ENCODE measurements around the gene KRTAP4-8. TPM values are rescaled to one million over a fixed set of nuclear protein-coding genes. Genes with fewer than 3 reads are reported as not detected.
A peak's percentile ranks its signal among the peaks of the same experiment; 100 is the strongest.

The KRTAP4-8 gene
- total RNA-seq, 1 donor from 2014 or later, result not detected

DNA sequence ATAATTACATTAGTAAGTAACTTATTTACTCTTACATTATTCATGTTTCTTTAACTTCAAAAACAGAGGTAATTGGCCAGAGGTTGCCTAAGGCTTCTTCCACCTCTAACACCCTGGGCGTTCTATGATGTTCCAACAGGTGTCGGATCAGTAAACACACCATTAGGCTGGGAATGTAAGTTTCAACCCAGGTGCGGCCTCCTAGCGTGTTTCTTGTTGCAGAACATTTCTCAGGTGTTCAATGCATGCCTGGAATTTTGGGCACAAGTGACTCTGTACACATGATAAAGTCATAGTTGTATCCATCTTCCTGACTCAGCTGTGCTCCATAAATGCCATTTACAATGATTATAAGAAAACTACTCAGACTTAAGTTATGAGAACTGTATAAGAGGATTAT, 43.9 kb downstream of the KRTAP4-8 start:
- no peak for FAIRE-seq
- H3K36me3 ChIP-seq (ENCODE audit: control insufficient read depth, insufficient read depth, low read length), result no peaks in the 10 kb centered on the region

DNA sequence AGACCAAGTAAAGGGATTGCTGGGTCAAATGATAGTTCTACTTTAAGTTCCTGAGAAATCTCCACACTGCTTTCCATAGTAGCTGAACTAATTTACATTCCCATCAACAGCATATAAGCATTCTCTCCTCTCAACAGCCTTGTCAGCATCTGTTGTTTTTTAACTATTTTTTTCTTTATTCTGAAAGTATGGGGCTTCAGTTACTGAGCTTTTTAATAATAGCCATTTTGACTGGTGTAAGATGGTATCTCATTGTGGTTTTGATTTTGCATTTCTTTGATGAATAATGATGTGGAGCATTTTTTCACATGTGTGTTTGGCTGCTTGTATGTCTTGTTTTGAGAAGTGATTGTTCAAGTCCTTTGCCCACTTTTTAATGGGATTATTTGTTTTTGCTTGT, 45.4 kb downstream of the KRTAP4-8 start:
- H3K27me3 ChIP-seq (ENCODE audit: control insufficient read depth, insufficient read depth, low read length), result no peaks in the 10 kb centered on the region
- no peak for TF ChIP-seq CTCF (IDR thresholded peaks at IDR 0.05; ENCODE audit: insufficient read depth, low read length, severe bottlenecking)
- no peak overlapping the region for H3K4me3 ChIP-seq (ENCODE audit: low read depth, low read length)
- no peak for FAIRE-seq
- H3K36me3 ChIP-seq (ENCODE audit: control insufficient read depth, insufficient read depth, low read length), result no peaks in the 10 kb centered on the region
- DNase-seq (ENCODE audit: low read depth), result no peak

More for the DNA sequence above, 43.9 kb downstream of the KRTAP4-8 start:
- Histone ChIP-seq H3K27me3 (ENCODE audit: control insufficient read depth, insufficient read depth, low read length) (no peaks in the 10 kb centered on the region), H3K4me3 (ENCODE audit: low read depth, low read length) (no peak overlapping the region)
- TF ChIP-seq CTCF (IDR thresholded peaks at IDR 0.05; ENCODE audit: insufficient read depth, low read length, severe bottlenecking), result no peak
- no peak for DNase-seq (ENCODE audit: low read depth)

GRCh38 chr17:41049110-41049509, 48.8 kb downstream of the KRTAP4-8 start:
- FAIRE-seq (peak; percentile 23), DNase-seq (ENCODE audit: low read depth) (no peak)
- H3K36me3 ChIP-seq (ENCODE audit: control insufficient read depth, insufficient read depth, low read length), result no peaks in the 10 kb centered on the region
- TF ChIP-seq CTCF (IDR thresholded peaks at IDR 0.05; ENCODE audit: insufficient read depth, low read length, severe bottlenecking), result no peak
- H3K27me3 ChIP-seq (ENCODE audit: control insufficient read depth, insufficient read depth, low read length), result no peaks in the 10 kb centered on the region
- H3K4me3 ChIP-seq (ENCODE audit: low read depth, low read length), result no peak overlapping the region

DNA sequence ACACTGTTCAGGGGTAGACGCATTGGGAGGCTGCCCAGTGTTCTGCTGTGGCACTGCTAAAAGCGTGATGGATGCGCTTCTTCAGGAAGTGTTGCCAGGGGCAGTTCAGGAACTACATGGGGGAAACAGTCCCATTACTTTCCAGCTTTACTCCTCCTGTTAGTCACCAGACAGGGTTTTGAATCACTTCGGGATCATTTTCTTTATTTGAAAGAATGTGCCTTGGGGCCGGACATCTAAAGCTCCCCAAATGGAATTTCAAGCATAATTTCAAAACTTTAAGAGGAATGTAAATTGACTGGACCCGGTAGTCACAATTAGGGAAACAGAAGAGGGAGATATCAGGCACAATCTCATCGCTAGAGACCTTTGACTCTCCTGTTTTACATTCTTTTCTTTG, 49.5 kb downstream of the KRTAP4-8 start:
- Histone ChIP-seq H3K4me3 (ENCODE audit: low read depth, low read length) (no peak overlapping the region), H3K27me3 (ENCODE audit: control insufficient read depth, insufficient read depth, low read length) (no peaks in the 10 kb centered on the region), H3K36me3 (ENCODE audit: control insufficient read depth, insufficient read depth, low read length) (no peaks in the 10 kb centered on the region)
- FAIRE-seq (no peak), DNase-seq (ENCODE audit: low read depth) (peak; percentile 31)
- no peak for TF ChIP-seq CTCF (IDR thresholded peaks at IDR 0.05; ENCODE audit: insufficient read depth, low read length, severe bottlenecking)

Other genes starting within 250 kb of the KRTAP4-8 start
- gene KRT12, start 230.9 kb downstream of the KRTAP4-8 start, total RNA-seq, result not detected in 2 replicates
- not detected in 2 replicates for gene KRT20, start 212.9 kb downstream of the KRTAP4-8 start, total RNA-seq
- 12.9 and 29.4 TPM in 2 replicates for gene KRT23, start 160.5 kb downstream of the KRTAP4-8 start, total RNA-seq
- gene KRT39, start 131.2 kb downstream of the KRTAP4-8 start, total RNA-seq, result not detected in 2 replicates
- gene KRT40, start 113.8 kb downstream of the KRTAP4-8 start, total RNA-seq, result 0.13 TPM in 1 of 2 replicates, not detected in the other
- not detected in 2 replicates for gene KRTAP3-3, start 104.0 kb downstream of the KRTAP4-8 start, total RNA-seq
- not detected in 2 replicates for gene KRTAP3-2, start 98.2 kb downstream of the KRTAP4-8 start, total RNA-seq
- not detected in 2 replicates for gene KRTAP3-1, start 89.0 kb downstream of the KRTAP4-8 start, total RNA-seq
- gene KRTAP1-5, start 70.9 kb downstream of the KRTAP4-8 start, total RNA-seq, result not detected in 2 replicates
- gene KRTAP1-4, start 67.9 kb downstream of the KRTAP4-8 start, total RNA-seq, result not detected in 2 replicates
- gene KRTAP1-3, start 63.3 kb downstream of the KRTAP4-8 start, total RNA-seq, result not detected in 2 replicates
- gene KRTAP1-1, start 56.7 kb downstream of the KRTAP4-8 start, total RNA-seq, result not detected in 2 replicates
- gene KRTAP2-1, start 50.8 kb downstream of the KRTAP4-8 start, total RNA-seq, result not detected in 2 replicates
- not detected in 2 replicates for gene KRTAP2-2, start 42.9 kb downstream of the KRTAP4-8 start, total RNA-seq
- gene KRTAP2-3, start 38.0 kb downstream of the KRTAP4-8 start, total RNA-seq, result not detected in 2 replicates
- gene KRTAP2-4, start 32.3 kb downstream of the KRTAP4-8 start, total RNA-seq, result not detected in 2 replicates
- not detected in 2 replicates for gene KRTAP4-7, start 14.0 kb downstream of the KRTAP4-8 start, total RNA-seq
- gene KRTAP4-16, start 4.1 kb upstream of the KRTAP4-8 start, total RNA-seq, result not detected in 2 replicates
- gene KRTAP4-9, start 7.2 kb upstream of the KRTAP4-8 start, total RNA-seq, result not detected in 2 replicates
- not detected in 2 replicates for gene KRTAP4-11, start 20.2 kb upstream of the KRTAP4-8 start, total RNA-seq
- gene KRTAP4-12, start 26.0 kb upstream of the KRTAP4-8 start, total RNA-seq, result not detected in 2 replicates
- gene KRTAP4-6, start 42.4 kb upstream of the KRTAP4-8 start, total RNA-seq, result not detected in 2 replicates
- gene KRTAP4-5, start 51.7 kb upstream of the KRTAP4-8 start, total RNA-seq, result not detected in 2 replicates
- gene KRTAP4-4, start 62.6 kb upstream of the KRTAP4-8 start, total RNA-seq, result not detected in 2 replicates
- not detected in 2 replicates for gene KRTAP4-3, start 70.1 kb upstream of the KRTAP4-8 start, total RNA-seq
- gene KRTAP4-2, start 80.1 kb upstream of the KRTAP4-8 start, total RNA-seq, result not detected in 2 replicates
- gene KRTAP4-1, start 86.8 kb upstream of the KRTAP4-8 start, total RNA-seq, result not detected in 2 replicates
- gene KRTAP9-1, start 91.7 kb upstream of the KRTAP4-8 start, total RNA-seq, result not detected in 2 replicates
- gene KRTAP9-2, start 128.5 kb upstream of the KRTAP4-8 start, total RNA-seq, result not detected in 2 replicates
- gene KRTAP9-3, start 134.3 kb upstream of the KRTAP4-8 start, total RNA-seq, result not detected in 2 replicates
- not detected in 2 replicates for gene KRTAP9-8, start 139.9 kb upstream of the KRTAP4-8 start, total RNA-seq
- gene KRTAP9-4, start 151.5 kb upstream of the KRTAP4-8 start, total RNA-seq, result not detected in 2 replicates
- not detected in 2 replicates for gene KRTAP9-9, start 157.2 kb upstream of the KRTAP4-8 start, total RNA-seq
- not detected in 2 replicates for gene KRTAP9-6, start 167.2 kb upstream of the KRTAP4-8 start, total RNA-seq
- gene KRTAP9-7, start 177.6 kb upstream of the KRTAP4-8 start, total RNA-seq, result not detected in 2 replicates
- not detected in 2 replicates for gene KRTAP29-1, start 204.7 kb upstream of the KRTAP4-8 start, total RNA-seq
- not detected in 2 replicates for gene KRTAP16-1, start 211.2 kb upstream of the KRTAP4-8 start, total RNA-seq
- gene KRTAP17-1, start 217.6 kb upstream of the KRTAP4-8 start, total RNA-seq, result not detected in 2 replicates